Activated B cell treated with CpG ODN at 0.5 μM for 24 hours (primary cell): ENCODE data around the gene SCRN2. TPM values are rescaled to one million over a fixed set of nuclear protein-coding genes. Genes with fewer than 3 reads are reported as not detected.

Source experiments
- ATAC-seq: fragments of 200-7000 bp; cut with Tn5 transposase; one replicate; pipeline ENCODE4 v1.10.0; 2021; ENCODE audit warnings: low read depth, mild to moderate bottlenecking, moderate library complexity
- CTCF ChIA-PET: fragments of 350-600 bp; sonication (Branson Sonifier 250); formaldehyde crosslinking; loops from one replicate; lab custom pipeline; 2021; ENCODE audit warnings: antibody characterized with exemption; lab: Charles Lee
- POLR2A ChIA-PET: fragments of 350-600 bp; sonication (Branson Sonifier 250); formaldehyde crosslinking; loops from one replicate; lab custom pipeline; 2021; ENCODE audit warnings: antibody characterized with exemption; lab: Charles Lee
- DNase-seq: peaks from one replicate; pipeline ENCODE4 v3.0.0; 2022
- H3K27ac Mint-ChIP-seq: one replicate; pipeline ENCODE4 v1.8.0; 2020; ENCODE audit warnings: mixed read lengths
- H3K27me3 Mint-ChIP-seq: one replicate; pipeline ENCODE4 v1.8.0; 2021; ENCODE audit warnings: mixed read lengths
- H3K36me3 Mint-ChIP-seq: one replicate; pipeline ENCODE4 v1.8.0; 2021; ENCODE audit warnings: low read depth, mixed read lengths
- H3K4me1 Mint-ChIP-seq: one replicate; pipeline ENCODE4 v1.8.0; 2021; ENCODE audit warnings: mixed read lengths
- H3K4me3 Mint-ChIP-seq: one replicate; pipeline ENCODE4 v1.8.0; 2020; ENCODE audit warnings: mild to moderate bottlenecking, mixed read lengths
- H3K9me3 Mint-ChIP-seq: one replicate; pipeline ENCODE4 v1.8.0; 2020; ENCODE audit warnings: mixed read lengths
- CTCF ChIP-seq: fragments of 200-600 bp; IDR thresholded peaks from one replicate; pipeline ENCODE4 v1.8.0; 2022; ENCODE audit warnings: antibody characterized with exemption, mild to moderate bottlenecking
- intact Hi-C: fragments of 100-400 bp; cut with micrococcal nuclease; formaldehyde crosslinking; loops from one replicate; pipeline ENCODE4 v1.15.1; 2024
- total RNA-seq: library from RNA; stranded (reverse); gene quantifications from 2 replicates; pipeline ENCODE4 v1.2.3, GENCODE V29; 2022

The SCRN2 gene
- total RNA-seq, 1 donor from 2014 or later = 36.3 TPM

DNA sequence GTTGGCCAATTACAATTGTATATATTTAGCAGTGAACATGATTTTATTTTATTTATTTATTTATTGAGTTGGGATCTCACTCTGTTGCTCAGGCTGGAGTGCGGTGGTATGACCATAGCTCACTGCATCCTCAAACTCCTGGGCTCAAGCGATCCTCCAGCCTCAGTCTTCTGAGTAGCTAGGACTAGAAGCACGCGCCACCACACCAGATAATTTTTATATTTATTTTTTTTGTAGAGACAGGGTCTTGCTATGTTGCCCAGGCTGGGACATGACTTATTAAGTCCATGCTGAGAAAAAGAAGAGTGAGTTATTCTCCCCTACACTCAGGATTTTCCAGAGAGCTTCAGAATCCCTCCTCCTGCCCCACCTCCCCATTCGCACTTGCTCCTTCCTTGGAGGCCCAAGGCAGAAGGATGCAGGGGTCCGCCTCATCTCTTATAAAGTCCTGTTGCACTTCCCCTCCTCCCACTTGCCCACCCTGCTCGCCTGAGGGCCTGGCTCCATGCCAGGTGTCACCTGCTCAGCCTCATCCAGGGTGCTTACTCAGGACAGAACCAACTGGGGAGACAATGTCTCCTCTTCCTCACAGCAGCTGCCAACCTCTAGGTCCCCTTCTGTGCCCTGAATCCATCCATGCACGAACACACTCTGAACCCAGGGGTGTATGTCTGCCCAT lies 38.8 kb upstream of the SCRN2 start:
- no peak overlapping the region for H3K4me3 Mint-ChIP-seq
- intact Hi-C loops = no loop called here
- DNase-seq = no peak
- POLR2A ChIA-PET = interaction anchor here (0.6 to 1.6 kb wide), 2 partner anchors 16 to 17 kb away, joined by 3 to 7 read pairs; no protein-coding TSS in a partner anchor
- no peaks in the 10 kb centered on the region for H3K36me3 Mint-ChIP-seq
- H3K9me3 Mint-ChIP-seq = no peaks in the 10 kb centered on the region
- ATAC-seq = no peak
- no peak for TF ChIP-seq CTCF
- CTCF ChIA-PET = interaction anchor here (0.6 kb wide), 1 partner anchor 217 kb away, joined by 4 read pairs; no protein-coding TSS in a partner anchor
- peaks cover 38% of the 10 kb centered on the region for H3K27me3 Mint-ChIP-seq
- H3K27ac Mint-ChIP-seq = no peak overlapping the region
- no peaks in the 10 kb centered on the region for H3K4me1 Mint-ChIP-seq

DNA sequence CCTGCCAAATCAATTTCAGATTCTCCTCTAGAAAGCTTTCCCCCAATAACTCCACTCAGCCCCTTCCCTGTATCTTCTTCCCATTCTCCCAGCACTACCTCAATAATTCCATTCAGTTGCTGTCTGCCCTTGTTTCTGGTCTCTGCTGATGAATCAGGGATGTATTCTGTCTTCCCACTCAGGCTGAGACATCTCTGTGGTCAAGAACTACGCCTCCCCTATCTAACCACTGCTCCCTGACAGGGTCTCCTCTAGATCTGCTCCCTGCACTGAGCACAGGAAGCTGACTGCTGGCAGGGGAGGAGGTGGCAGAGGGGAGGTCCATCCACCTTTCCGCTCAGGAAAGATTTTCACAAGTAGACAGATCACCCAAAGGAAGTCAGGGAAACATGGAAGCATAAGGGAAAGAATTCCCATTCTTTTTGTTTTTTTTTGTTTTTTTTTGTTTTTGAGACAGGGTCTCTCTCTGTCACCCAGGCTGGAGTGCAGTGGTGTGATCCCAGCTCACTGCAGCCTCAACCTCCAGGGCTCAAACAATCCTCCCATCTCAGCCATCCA lies 38.0 kb upstream of the SCRN2 start:
- POLR2A ChIA-PET = interaction anchor here (0.6 kb wide), 1 partner anchor 16 kb away, joined by 7 read pairs; no protein-coding TSS in a partner anchor
- Mint-ChIP-seq H3K27ac (no peak overlapping the region), H3K4me1 (no peaks in the 10 kb centered on the region), H3K27me3 (peaks cover 45% of the 10 kb centered on the region), H3K9me3 (no peaks in the 10 kb centered on the region), H3K4me3 (no peak overlapping the region), H3K36me3 (no peaks in the 10 kb centered on the region)
- TF ChIP-seq CTCF = no peak
- CTCF ChIA-PET = no interaction called here
- intact Hi-C loops = no loop called here
- no peak for DNase-seq
- no peak for ATAC-seq

GRCh38 chr17:47878203-47879027 lies 37.3 kb upstream of the SCRN2 start:
- POLR2A ChIA-PET = no interaction called here
- intact Hi-C loops = no loop called here
- H3K27ac Mint-ChIP-seq = no peak overlapping the region
- no peak for TF ChIP-seq CTCF
- DNase-seq (no peak), ATAC-seq (no peak)
- H3K36me3 Mint-ChIP-seq = no peaks in the 10 kb centered on the region
- H3K4me1 Mint-ChIP-seq = no peaks in the 10 kb centered on the region
- H3K4me3 Mint-ChIP-seq = no peak overlapping the region
- peaks cover 49% of the 10 kb centered on the region for H3K27me3 Mint-ChIP-seq
- H3K9me3 Mint-ChIP-seq = no peaks in the 10 kb centered on the region
- CTCF ChIA-PET = no interaction called here

DNA sequence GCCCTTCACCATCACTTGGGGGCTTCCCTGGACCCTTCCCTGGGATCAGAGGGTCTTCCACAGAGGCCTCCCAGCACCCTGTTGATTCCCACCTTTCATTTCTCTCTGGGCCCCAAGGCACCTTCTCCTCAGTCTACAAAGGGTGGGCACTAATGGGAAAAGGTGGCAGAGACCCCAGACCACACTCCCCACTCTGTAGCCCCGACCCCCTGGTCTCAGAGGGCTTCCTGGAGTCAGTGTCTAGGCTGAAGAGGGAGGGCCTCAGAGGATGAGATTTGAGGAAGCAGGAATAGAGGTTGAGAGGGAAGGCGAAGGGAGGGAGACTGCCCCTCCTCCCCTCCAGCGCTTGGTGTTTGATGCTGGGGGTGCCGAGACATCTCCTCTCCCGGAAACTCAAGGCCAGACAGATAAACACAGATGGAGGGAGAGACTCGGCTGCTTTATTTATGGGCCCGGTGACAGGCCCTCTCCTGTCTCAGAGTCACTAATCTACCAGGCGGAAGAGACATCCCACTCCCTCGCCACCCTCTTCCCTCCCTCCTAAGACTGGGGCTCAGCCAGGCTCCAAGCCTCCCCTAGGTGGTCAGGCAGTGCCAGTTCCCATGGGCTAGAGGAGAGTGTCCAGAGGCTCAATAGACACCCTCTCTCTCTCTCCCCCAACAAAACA lies 36.4 kb upstream of the SCRN2 start:
- ATAC-seq (no peak), DNase-seq (no peak)
- intact Hi-C loops = no loop called here
- Mint-ChIP-seq H3K27ac (no peak overlapping the region), H3K27me3 (peaks cover 49% of the 10 kb centered on the region), H3K36me3 (no peaks in the 10 kb centered on the region), H3K4me3 (no peak overlapping the region), H3K4me1 (peaks cover 2% of the 10 kb centered on the region), H3K9me3 (no peaks in the 10 kb centered on the region)
- TF ChIP-seq CTCF = no peak
- POLR2A ChIA-PET = no interaction called here
- CTCF ChIA-PET = no interaction called here
